ENCODE results near the gene KLHL22.

Gene KLHL22

DNA sequence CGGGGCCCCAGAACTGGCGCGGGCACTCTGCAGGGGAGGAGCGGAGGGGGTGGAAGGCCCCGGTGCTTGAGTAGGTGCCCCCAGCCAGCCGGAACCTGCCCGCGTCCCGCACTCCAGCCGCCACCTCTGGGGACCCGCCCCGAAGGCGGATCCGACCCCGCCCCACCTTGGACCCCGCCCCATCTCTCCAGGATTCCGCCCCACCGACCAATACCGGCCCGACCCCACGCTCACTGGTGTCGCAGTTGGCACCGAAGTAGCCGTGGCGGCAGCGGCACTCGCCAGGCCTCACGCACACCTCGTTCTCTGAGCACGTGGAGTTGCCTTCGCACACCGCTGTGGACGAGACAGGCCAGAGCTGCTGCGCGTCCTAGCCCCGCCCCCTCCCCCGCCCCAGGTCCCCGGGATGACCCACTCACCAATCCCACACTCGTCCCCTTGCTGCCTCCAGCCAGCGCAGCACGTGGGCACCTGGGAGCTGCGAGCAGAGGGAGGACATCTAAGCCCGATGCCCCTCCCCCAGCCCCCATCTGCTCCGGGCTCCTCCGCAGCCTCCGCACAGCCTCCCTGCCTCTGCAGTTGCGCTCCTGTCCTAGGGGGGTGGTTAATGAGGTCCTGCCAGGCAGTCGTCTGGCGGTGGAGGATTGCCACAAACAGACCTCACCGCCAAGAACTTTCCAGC is 63.9 kb downstream of the KLHL22 start:
- no peak for TF ChIP-seq CTCF (IDR thresholded peaks at IDR 0.05; ENCODE audit: low read depth, low read length)
- no peak overlapping the region for H3K4me3 ChIP-seq (ENCODE audit: low read depth, low read length)

DNA sequence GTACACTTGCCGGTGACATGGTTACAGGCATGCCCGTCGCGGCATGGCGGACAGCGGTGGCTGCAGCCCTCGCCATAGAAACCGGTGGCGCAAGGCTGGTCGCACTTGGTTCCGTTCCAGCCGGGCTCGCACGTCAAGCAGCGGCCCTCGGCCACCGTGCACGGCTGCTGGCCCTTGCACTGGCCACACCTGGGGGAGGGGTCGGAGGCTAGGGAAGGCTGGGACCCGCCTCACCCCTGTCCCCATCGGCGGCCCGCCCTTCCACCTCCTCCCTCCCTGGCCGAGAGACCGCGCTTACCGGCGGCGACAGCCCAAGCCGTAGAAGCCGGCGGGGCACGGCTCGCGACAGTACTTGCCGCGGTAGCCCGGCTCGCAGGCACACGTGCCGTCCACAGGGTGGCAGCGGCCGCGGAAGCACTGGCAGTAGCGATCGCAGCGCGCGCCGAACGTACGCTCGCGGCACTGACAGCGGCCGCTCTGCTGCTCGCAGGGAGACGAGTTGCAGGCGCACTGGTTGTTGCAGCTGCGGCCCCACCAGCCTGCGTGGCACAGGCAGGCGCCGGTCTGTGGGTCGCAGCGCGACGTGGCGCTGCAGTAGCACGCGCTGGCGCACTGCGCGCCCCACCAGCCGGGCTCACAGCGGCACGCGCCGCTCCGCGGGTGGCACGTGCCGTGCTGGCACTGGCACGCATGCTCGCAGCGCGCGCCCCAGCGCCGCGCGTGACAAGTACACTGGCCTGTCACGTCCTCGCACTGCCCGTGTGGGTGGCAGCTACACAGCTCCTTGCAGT is 64.7 kb downstream of the KLHL22 start:
- H3K4me3 ChIP-seq (ENCODE audit: low read depth, low read length) = no peak overlapping the region
- TF ChIP-seq CTCF (IDR thresholded peaks at IDR 0.05; ENCODE audit: low read depth, low read length) = no peak

DNA sequence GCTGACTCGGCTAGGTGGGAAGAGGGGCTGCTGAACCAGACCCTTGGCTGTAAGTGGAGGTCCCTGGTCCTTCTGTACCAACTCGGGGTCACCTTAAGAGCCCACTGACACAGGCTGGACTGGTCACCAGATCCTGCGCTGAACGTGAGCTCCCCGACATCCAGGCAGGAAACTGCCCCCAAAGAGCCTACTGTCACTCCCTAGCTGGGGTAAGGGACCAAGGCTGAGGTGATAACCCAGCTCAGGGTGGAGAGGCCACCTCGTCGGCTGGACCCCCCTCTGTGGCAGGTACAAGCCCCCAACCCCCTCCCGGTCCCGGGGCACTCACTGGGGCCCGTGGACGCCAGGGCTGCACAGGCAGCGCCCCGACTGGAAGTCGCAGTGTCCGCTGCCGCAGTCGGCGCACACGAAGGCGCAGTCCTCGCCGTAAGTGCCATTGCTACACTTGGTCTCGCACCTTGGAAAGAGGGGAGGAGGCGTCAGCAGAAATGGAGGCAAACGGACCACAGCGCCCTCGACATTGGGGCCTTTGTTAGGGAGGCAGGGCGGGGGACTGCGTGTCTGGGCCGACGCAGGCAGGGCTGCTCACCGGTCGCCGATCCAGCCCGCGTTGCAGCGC is 65.4 kb downstream of the KLHL22 start:
- H3K4me3 ChIP-seq (ENCODE audit: low read depth, low read length) = no peak overlapping the region
- TF ChIP-seq CTCF (IDR thresholded peaks at IDR 0.05; ENCODE audit: low read depth, low read length) = no peak

GRCh38 chr22:20429254-20430100 is 66.1 kb downstream of the KLHL22 start:
- H3K4me3 ChIP-seq (ENCODE audit: low read depth, low read length) = no peak overlapping the region
- no peak for TF ChIP-seq CTCF (IDR thresholded peaks at IDR 0.05; ENCODE audit: low read depth, low read length)

DNA sequence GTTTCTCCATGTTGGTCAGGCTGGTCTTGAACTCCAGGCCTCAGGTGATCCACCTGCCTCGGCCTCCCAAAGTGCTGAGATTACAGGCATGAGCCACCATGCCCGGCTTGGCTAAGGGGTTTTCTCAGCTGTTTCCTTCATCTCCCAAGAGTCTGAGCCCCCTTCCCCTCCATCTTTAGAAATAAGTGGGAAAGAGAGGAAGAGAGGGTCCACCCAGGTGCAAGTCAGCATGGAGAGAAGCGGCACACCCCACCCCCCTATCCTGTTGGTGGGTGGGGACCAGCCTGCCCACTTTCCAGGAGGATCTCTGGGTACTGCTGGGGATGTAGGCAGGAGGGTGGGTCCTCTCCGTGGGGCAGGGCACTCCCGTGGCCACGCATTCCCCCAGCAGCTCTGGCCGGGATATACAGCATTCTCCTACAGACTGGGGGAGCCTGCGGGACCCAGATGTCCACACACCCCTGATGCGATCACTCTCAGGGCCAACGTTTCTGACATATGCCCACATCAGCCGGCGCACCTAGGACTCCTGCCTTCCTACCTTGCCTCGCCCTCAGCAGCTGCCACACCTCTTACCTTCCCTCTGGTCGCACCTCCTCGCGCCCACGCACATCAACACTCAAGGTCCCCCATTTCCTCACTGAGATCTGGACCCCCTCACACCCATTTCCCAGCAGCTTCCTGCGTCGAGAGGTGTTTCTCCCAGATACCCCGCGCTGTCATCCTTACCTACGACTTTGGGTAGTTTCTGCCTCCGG is 66.9 kb downstream of the KLHL22 start:
- TF ChIP-seq CTCF (IDR thresholded peaks at IDR 0.05; ENCODE audit: low read depth, low read length) = no peak
- no peak overlapping the region for H3K4me3 ChIP-seq (ENCODE audit: low read depth, low read length)

DNA sequence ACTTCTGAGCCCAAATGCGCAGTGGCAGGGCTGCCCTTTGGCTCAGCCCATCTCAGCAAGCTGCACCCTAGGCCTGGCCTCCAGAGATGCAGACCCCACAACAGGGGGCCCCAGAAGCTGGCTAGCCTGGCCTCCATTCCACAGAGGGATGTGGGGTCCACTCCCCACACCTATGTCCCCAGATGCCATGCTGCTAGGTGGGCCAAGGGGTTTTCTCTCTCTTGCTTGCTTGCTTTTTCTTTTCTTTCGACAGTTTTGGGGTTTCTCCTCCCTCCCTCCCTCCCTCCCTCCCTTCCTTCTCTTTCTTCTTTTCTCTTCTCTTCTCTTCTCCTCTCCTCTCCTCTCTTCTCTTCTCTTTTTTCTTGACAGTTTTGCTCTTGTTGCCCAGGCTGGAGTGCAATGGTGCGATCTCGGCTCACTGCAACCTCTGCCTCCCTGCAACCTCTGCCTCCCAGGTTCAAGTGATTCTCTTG is 67.6 kb downstream of the KLHL22 start:
- H3K4me3 ChIP-seq (ENCODE audit: low read depth, low read length) = no peak overlapping the region
- TF ChIP-seq CTCF (IDR thresholded peaks at IDR 0.05; ENCODE audit: low read depth, low read length) = no peak

All from WI38 (cell line).